HEK293 (cell line): ENCODE results near the gene MRPL17.

ENCODE experiments used
- CTCF ChIA-PET: fragments of 350-600 bp; formaldehyde crosslinking; extraction: SDS; loops from one replicate; lab custom pipeline; 2021; ENCODE audit warnings: antibody characterized with exemption; lab: Yijun Ruan, JAX
- POLR2A ChIA-PET: fragments of 300-600 bp; formaldehyde crosslinking; extraction: SDS; loops from one replicate; lab custom pipeline; 2020; ENCODE audit warnings: antibody characterized with exemption, inconsistent platforms; lab: Yijun Ruan, JAX
- H3K27ac ChIP-seq: fragments of 200-500 bp; sonication (Bioruptor generic); 2 replicates; pipeline ENCODE4 v1.5.1; 2014; ENCODE audit warnings: low read depth, low read length, control low read depth, inconsistent platforms; ENCODE audit errors: extremely low read depth
- H3K36me3 ChIP-seq, 2 experiments: fragments of 200-500 bp in 1 of 2; sonication (Bioruptor generic) in 1 of 2; 1 replicate in 1 of 2; 2 replicates in 1 of 2; pipeline ENCODE4 v1.5.1; 2014 to 2017; ENCODE audit warnings: inconsistent platforms in 2 of 2, low read length in 2 of 2; ENCODE audit not compliant: control insufficient read depth in 2 of 2, insufficient read depth in 1 of 2
- H3K4me1 ChIP-seq: fragments of 200-500 bp; sonication (Bioruptor generic); 2 replicates; pipeline ENCODE4 v1.5.1; 2014; ENCODE audit warnings: mild to moderate bottlenecking, low read length, inconsistent platforms; ENCODE audit not compliant: control insufficient read depth, insufficient read depth
- H3K4me3 ChIP-seq: 2 replicates; pipeline ENCODE4 v1.5.1; 2011; ENCODE audit warnings: low read depth, mild to moderate bottlenecking, control low read depth, low read length, moderate library complexity
- H3K9me3 ChIP-seq: fragments of 200-500 bp; sonication (Bioruptor generic); 2 replicates; pipeline ENCODE4 v1.5.1; 2014; ENCODE audit warnings: low read depth, low read length, inconsistent platforms; ENCODE audit not compliant: control insufficient read depth, insufficient read depth
- BCL6B ChIP-seq: fragments of 450-650 bp; formaldehyde crosslinking; IDR thresholded peaks from 2 replicates; pipeline ENCODE4 v1.5.1; 2017; ENCODE audit warnings: missing biosample characterization, missing genetic modification characterization
- HIC1 ChIP-seq: fragments of 450-650 bp; formaldehyde crosslinking; IDR thresholded peaks from 2 replicates; pipeline ENCODE4 v1.5.1; 2016; ENCODE audit warnings: missing biosample characterization, missing genetic modification characterization
- KLF10 ChIP-seq: fragments of 450-650 bp; IDR thresholded peaks from 2 replicates; pipeline ENCODE4 v1.5.1; 2018; ENCODE audit warnings: missing biosample characterization, mild to moderate bottlenecking, missing genetic modification characterization
- KLF9 ChIP-seq: fragments of 450-650 bp; formaldehyde crosslinking; IDR thresholded peaks from 2 replicates; pipeline ENCODE4 v1.5.1; 2016; ENCODE audit warnings: missing biosample characterization, missing genetic modification characterization, low read depth
- PRDM1 ChIP-seq: fragments of 450-650 bp; formaldehyde crosslinking; IDR thresholded peaks from 2 replicates; pipeline ENCODE4; 2016; ENCODE audit warnings: missing biosample characterization, missing genetic modification characterization
- ZNF138 ChIP-seq: fragments of 450-650 bp; formaldehyde crosslinking; IDR thresholded peaks from 2 replicates; pipeline ENCODE4 v1.5.1; 2016; ENCODE audit warnings: missing biosample characterization, missing genetic modification characterization, borderline replicate concordance
- ZNF146 ChIP-seq: fragments of 450-650 bp; formaldehyde crosslinking; IDR thresholded peaks from 2 replicates; pipeline ENCODE4 v1.5.1; 2016; ENCODE audit warnings: missing biosample characterization, missing genetic modification characterization
- ZNF148 ChIP-seq: fragments of 450-650 bp; formaldehyde crosslinking; IDR thresholded peaks from 2 replicates; pipeline ENCODE4 v1.5.0; 2017; ENCODE audit warnings: missing biosample characterization, missing genetic modification characterization, borderline replicate concordance
- ZNF175 ChIP-seq: fragments of 450-650 bp; formaldehyde crosslinking; IDR thresholded peaks from 2 replicates; pipeline ENCODE4 v1.5.1; 2016; ENCODE audit warnings: missing biosample characterization, missing genetic modification characterization
- ZNF311 ChIP-seq: fragments of 450-650 bp; formaldehyde crosslinking; IDR thresholded peaks from 2 replicates; pipeline ENCODE4 v1.5.1; 2017; ENCODE audit warnings: missing biosample characterization, missing genetic modification characterization, borderline replicate concordance
- ZNF350 ChIP-seq: fragments of 450-650 bp; formaldehyde crosslinking; IDR thresholded peaks from 2 replicates; pipeline ENCODE4 v1.5.0; 2017; ENCODE audit warnings: missing biosample characterization, mild to moderate bottlenecking, missing genetic modification characterization
- ZNF416 ChIP-seq: fragments of 450-650 bp; formaldehyde crosslinking; IDR thresholded peaks from 2 replicates; pipeline ENCODE4 v1.5.1; 2016; ENCODE audit warnings: missing biosample characterization, missing genetic modification characterization
- ZNF510 ChIP-seq: fragments of 450-650 bp; formaldehyde crosslinking; IDR thresholded peaks from 2 replicates; pipeline ENCODE4 v1.5.1; 2018; ENCODE audit warnings: mild to moderate bottlenecking, missing genetic modification characterization, missing biosample characterization; ENCODE audit not compliant: insufficient replicate concordance
- ZNF623 ChIP-seq: fragments of 450-650 bp; formaldehyde crosslinking; IDR thresholded peaks from 2 replicates; pipeline ENCODE4 v1.5.1; 2016; ENCODE audit warnings: missing biosample characterization, missing genetic modification characterization
- ZNF645 ChIP-seq: fragments of 450-650 bp; formaldehyde crosslinking; IDR thresholded peaks from 2 replicates; pipeline ENCODE4; 2016; ENCODE audit warnings: missing biosample characterization, missing genetic modification characterization
- ZNF701 ChIP-seq: fragments of 450-650 bp; formaldehyde crosslinking; IDR thresholded peaks from 2 replicates; pipeline ENCODE4 v1.5.1; 2016; ENCODE audit warnings: missing biosample characterization, missing genetic modification characterization
- ZNF776 ChIP-seq: fragments of 450-650 bp; formaldehyde crosslinking; IDR thresholded peaks from 2 replicates; pipeline ENCODE4 v1.5.0; 2017; ENCODE audit warnings: missing biosample characterization, missing genetic modification characterization, borderline replicate concordance

MRPL17 gene

GRCh38 chr11:6727971-6728760 lies 45.0 kb upstream of the MRPL17 start (continued):
- no peak for TF ChIP-seq BCL6B
- no peak for TF ChIP-seq ZNF138 (tag by site-specific recombination)
- no peak for TF ChIP-seq ZNF148 (tag by site-specific recombination)
- no peak for TF ChIP-seq ZNF416 (tag by site-specific recombination)

GRCh38 chr11:6725386-6725896 lies 42.3 kb upstream of the MRPL17 start:
- no peaks in the 10 kb centered on the region for H3K36me3 ChIP-seq
- TF ChIP-seq ZNF623 (tag by site-specific recombination): no peak
- no peak for TF ChIP-seq ZNF645 (tag by site-specific recombination)
- no peak for TF ChIP-seq ZNF146 (tag by site-specific recombination)
- no peak for TF ChIP-seq ZNF701 (tag by site-specific recombination)
- no peak for TF ChIP-seq HIC1
- no peak for TF ChIP-seq ZNF510
- TF ChIP-seq ZNF350: no peak
- no peak for TF ChIP-seq PRDM1 (tag by site-specific recombination)
- TF ChIP-seq KLF9 (tag by site-specific recombination): no peak
- no peak for TF ChIP-seq ZNF175 (tag by site-specific recombination)
- no peak for TF ChIP-seq ZNF776 (tag by site-specific recombination)
- TF ChIP-seq ZNF311: no peak
- no peak for TF ChIP-seq KLF10
- TF ChIP-seq, all 188 proteins: peak for 0
- Histone ChIP-seq H3K4me3 (no peak overlapping the region), H3K9me3 (no peaks in the 10 kb centered on the region), H3K4me1 (no peaks in the 10 kb centered on the region), H3K27ac (no peak overlapping the region)
- ChIA-PET CTCF (interaction anchor here (0.6 to 3.0 kb wide), 2 partner anchors 19 to 140 kb away, joined by 3 to 9 read pairs; no protein-coding TSS in a partner anchor), POLR2A (interaction anchor here (0.6 kb wide), 1 partner anchor 969 kb away, joined by 3 read pairs; no protein-coding TSS in a partner anchor)
